Hindlimb muscle (tissue), 1 donor: ENCODE measurements around the gene NUP107. TPM values are rescaled to one million over a fixed set of nuclear protein-coding genes. Genes with fewer than 3 reads are reported as not detected.

ENCODE experiments used
- polyA plus RNA-seq: library from polyadenylated mRNA; unstranded; fragments of 120-200 nt; gene quantifications from one replicate; pipeline ENCODE4 v1.2.1, GENCODE V29; 2013; ENCODE audit not compliant: insufficient read length

Gene NUP107
- polyA plus RNA-seq, 1 donor: 38.9 TPM

Other genes starting within 250 kb of the NUP107 start
- 84.4 TPM for gene RAP1B, start 76.1 kb upstream of the NUP107 start, polyA plus RNA-seq
- 18.5 TPM for gene SLC35E3, start 59.2 kb downstream of the NUP107 start, polyA plus RNA-seq
- gene MDM2, start 121.2 kb downstream of the NUP107 start, polyA plus RNA-seq: 40.7 TPM
- gene CPM, start 246.2 kb downstream of the NUP107 start, polyA plus RNA-seq: 4.6 TPM